ENCODE measurements around the gene SMS.
A peak's percentile ranks its signal among the peaks of the same experiment; 100 is the strongest.

The SMS gene

GRCh38 chrX:21933077-21933476 lies 7.4 kb upstream of the SMS start:
- H2AFZ ChIP-seq (ENCODE audit: low read depth) = no peak overlapping the region
- no peaks in the 10 kb centered on the region for H3K27me3 ChIP-seq (ENCODE audit: insufficient read depth, low read depth)
- no peak overlapping the region for H3K27ac ChIP-seq
- no peak overlapping the region for H3K9ac ChIP-seq
- H3K79me2 ChIP-seq (ENCODE audit: insufficient read depth, low read depth) = no peaks in the 10 kb centered on the region
- TF ChIP-seq CTCF (conservative IDR thresholded peaks at IDR 0.05; ENCODE audit: low read depth, low read length) = no peak
- H3K36me3 ChIP-seq (ENCODE audit: insufficient read depth) = no peaks in the 10 kb centered on the region
- no peak overlapping the region for H3K4me3 ChIP-seq (IDR thresholded peaks at IDR 0.05; ENCODE audit: insufficient read depth, low read depth, low read length)
- H3K4me2 ChIP-seq = no peak overlapping the region
- H4K20me1 ChIP-seq (ENCODE audit: insufficient read depth) = no peaks in the 10 kb centered on the region
- no peaks in the 10 kb centered on the region for H3K4me1 ChIP-seq (ENCODE audit: low read depth, poor library complexity, severe bottlenecking)

- H2AFZ ChIP-seq (ENCODE audit: low read depth) = no peak overlapping the region
- H3K4me3 ChIP-seq (IDR thresholded peaks at IDR 0.05; ENCODE audit: insufficient read depth, low read depth, low read length) = no peak overlapping the region
- no peaks in the 10 kb centered on the region for H3K27me3 ChIP-seq (ENCODE audit: insufficient read depth, low read depth)
- TF ChIP-seq CTCF (conservative IDR thresholded peaks at IDR 0.05; ENCODE audit: low read depth, low read length) = no peak
- H3K4me2 ChIP-seq = no peak overlapping the region
- H3K9ac ChIP-seq = no peak overlapping the region
- H3K36me3 ChIP-seq (ENCODE audit: insufficient read depth) = no peaks in the 10 kb centered on the region
- H4K20me1 ChIP-seq (ENCODE audit: insufficient read depth) = no peaks in the 10 kb centered on the region
- no peak overlapping the region for H3K27ac ChIP-seq
- H3K4me1 ChIP-seq (ENCODE audit: low read depth, poor library complexity, severe bottlenecking) = no peaks in the 10 kb centered on the region
- H3K79me2 ChIP-seq (ENCODE audit: insufficient read depth, low read depth) = no peaks in the 10 kb centered on the region
These were observed 6.1 kb upstream of the SMS start for GRCh38 chrX:21934414-21934813.

GRCh38 chrX:21939906-21940305 lies 603 bp upstream of the SMS start:
- Histone ChIP-seq H3K36me3 (ENCODE audit: insufficient read depth) (no peaks in the 10 kb centered on the region), H3K9ac (peak overlapping the region; percentile 47; the same call in 1 of the 2 replicates), H3K27ac (no peak overlapping the region), H2AFZ (ENCODE audit: low read depth) (peak overlapping the region; percentile 61; the same call in 1 of the 2 replicates), H3K4me1 (ENCODE audit: low read depth, poor library complexity, severe bottlenecking) (peaks cover 4% of the 10 kb centered on the region), H3K4me3 (IDR thresholded peaks at IDR 0.05; ENCODE audit: insufficient read depth, low read depth, low read length) (no peak overlapping the region), H3K4me2 (peak overlapping the region; percentile 45), H3K27me3 (ENCODE audit: insufficient read depth, low read depth) (no peaks in the 10 kb centered on the region), H4K20me1 (ENCODE audit: insufficient read depth) (no peaks in the 10 kb centered on the region), H3K79me2 (ENCODE audit: insufficient read depth, low read depth) (peaks cover 29% of the 10 kb centered on the region)
- no peak for TF ChIP-seq CTCF (conservative IDR thresholded peaks at IDR 0.05; ENCODE audit: low read depth, low read length)

- Histone ChIP-seq H3K9ac (no peak overlapping the region), H3K79me2 (ENCODE audit: insufficient read depth, low read depth) (peaks cover 55% of the 10 kb centered on the region), H3K36me3 (ENCODE audit: insufficient read depth) (no peaks in the 10 kb centered on the region)
These were observed 3.1 kb downstream of the SMS start for GRCh38 chrX:21943460-21944135.

More at GRCh38 chrX:21943460-21944135, 3.1 kb downstream of the SMS start:
- TF ChIP-seq CTCF (conservative IDR thresholded peaks at IDR 0.05; ENCODE audit: low read depth, low read length) = no peak
- Histone ChIP-seq H3K27me3 (ENCODE audit: insufficient read depth, low read depth) (no peaks in the 10 kb centered on the region), H3K4me3 (IDR thresholded peaks at IDR 0.05; ENCODE audit: insufficient read depth, low read depth, low read length) (no peak overlapping the region), H3K4me1 (ENCODE audit: low read depth, poor library complexity, severe bottlenecking) (peaks cover 4% of the 10 kb centered on the region), H4K20me1 (ENCODE audit: insufficient read depth) (no peaks in the 10 kb centered on the region), H3K27ac (no peak overlapping the region), H3K4me2 (no peak overlapping the region), H2AFZ (ENCODE audit: low read depth) (no peak overlapping the region)
